KOPT-K1 (cell line): Measurements from ENCODE around the gene B3GALNT2.

ENCODE experiments used
- H3K27ac ChIP-seq: fragments of 200-600 bp; sonication (generic); 2 replicates; pipeline ENCODE4 v1.5.1; 2016; ENCODE audit warnings: antibody characterized with exemption, mild to moderate bottlenecking, low read depth, low read length; ENCODE audit not compliant: poor library complexity, severe bottlenecking
- H3K36me3 ChIP-seq: fragments of 200-600 bp; sonication (generic); 2 replicates; pipeline ENCODE4 v1.5.1; 2017; ENCODE audit warnings: antibody characterized with exemption, mild to moderate bottlenecking, low read length, moderate library complexity; ENCODE audit not compliant: insufficient read depth
- H3K9me3 ChIP-seq: fragments of 200-600 bp; sonication (generic); 2 replicates; pipeline ENCODE4 v1.5.1; 2017; ENCODE audit warnings: antibody characterized with exemption, low read length, mild to moderate bottlenecking; ENCODE audit not compliant: insufficient read depth, poor library complexity, severe bottlenecking

Gene B3GALNT2

DNA sequence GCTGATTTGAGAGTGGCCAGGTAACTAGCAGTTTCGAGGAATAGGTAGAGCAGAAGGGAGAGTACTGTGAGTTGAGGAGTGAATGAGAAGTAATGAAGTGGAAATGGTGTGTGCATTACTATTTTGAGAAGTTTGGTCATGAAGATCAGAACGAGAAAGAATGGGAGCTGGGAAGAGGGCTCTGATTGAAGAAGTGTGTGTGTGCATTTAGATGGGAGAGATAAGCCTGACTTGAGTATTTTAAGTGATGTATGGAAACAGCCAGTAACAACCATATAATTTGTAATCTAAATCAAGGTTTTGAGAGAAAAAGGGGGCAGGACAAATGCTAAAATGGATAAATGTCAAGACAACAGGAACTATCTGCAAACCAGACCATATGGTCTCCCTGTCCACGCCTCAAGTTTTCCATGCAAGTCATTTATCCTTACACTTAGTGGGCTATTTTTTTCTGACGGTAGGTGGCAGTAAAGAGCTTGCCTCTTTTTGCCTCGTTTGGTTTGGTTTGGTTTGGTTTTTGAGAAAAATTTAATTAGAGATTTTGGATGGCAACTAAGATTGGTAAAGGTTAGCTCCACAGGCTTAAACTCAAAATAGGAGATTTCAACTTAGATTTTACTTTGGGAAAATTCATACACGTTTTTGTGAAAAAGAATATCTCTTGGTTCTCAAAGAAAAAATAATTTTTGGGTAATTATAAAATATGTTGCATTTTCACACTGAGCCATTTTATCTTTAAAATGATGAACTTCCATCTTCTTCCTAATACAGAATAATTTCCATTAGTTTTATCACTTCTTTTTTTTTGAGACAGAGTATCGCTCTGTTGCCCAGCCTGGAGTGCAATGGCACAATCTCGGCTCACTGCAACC is 9.5 kb upstream of the B3GALNT2 start:
- Histone ChIP-seq H3K9me3 (no peaks in the 10 kb centered on the region), H3K27ac (no peak overlapping the region), H3K36me3 (no peaks in the 10 kb centered on the region)

DNA sequence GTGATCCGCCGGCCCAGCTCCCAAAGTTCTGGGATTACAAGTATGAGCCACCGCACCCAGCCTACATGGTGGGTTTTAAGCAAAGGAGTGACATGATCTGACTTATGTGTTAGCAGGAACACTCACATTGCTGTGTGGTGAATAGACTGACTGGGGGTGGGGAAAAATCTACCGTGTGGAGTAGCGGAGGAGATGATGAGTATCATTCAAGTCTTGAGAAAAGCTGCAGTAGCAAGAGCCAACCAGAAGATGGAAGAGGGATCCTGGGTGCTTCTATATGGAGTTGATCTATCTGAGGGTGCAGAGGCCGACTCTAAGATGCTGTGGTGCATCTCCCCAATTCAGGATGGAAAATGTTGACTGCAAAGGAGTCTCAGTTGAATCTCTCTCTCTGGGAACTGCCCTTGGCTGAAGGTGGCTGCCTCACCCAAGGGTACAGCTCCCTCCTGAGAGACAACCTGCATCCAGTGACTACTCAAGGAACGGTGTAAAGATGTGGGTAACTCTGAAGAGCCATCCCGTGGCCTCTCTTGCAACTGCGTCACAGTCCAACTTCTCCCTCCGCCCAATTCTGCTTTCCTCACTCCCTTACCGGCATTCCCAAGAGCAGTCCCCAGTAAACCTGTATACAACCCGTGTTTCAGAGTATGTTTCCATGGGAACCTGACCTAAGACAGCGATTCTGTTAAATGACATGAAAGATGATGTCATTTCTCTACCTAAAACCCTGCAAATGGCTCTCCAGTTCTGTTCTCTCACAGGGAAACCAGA is 7.4 kb upstream of the B3GALNT2 start:
- H3K36me3 ChIP-seq = no peaks in the 10 kb centered on the region
- H3K9me3 ChIP-seq = no peaks in the 10 kb centered on the region
- no peak overlapping the region for H3K27ac ChIP-seq

DNA sequence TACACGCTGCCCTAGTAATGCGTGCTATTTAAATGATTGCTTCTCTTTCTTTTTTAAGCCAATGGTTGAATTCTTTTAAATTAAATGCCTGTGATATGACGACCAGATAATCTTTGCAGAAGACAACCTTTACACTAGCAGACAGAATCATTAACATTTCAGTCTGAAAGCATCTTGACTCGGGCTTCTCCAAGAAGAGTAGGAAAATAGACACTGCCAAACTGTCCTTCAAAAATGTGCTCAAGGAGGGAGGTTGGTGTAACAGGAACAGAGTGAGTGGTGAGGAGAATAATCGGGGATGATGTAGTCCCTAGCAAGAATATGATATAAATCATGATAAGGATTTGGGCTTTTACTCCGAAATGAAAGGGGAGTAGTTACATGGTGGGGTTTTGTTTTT is 6.6 kb upstream of the B3GALNT2 start:
- Histone ChIP-seq H3K36me3 (no peaks in the 10 kb centered on the region), H3K27ac (no peak overlapping the region), H3K9me3 (no peaks in the 10 kb centered on the region)

DNA sequence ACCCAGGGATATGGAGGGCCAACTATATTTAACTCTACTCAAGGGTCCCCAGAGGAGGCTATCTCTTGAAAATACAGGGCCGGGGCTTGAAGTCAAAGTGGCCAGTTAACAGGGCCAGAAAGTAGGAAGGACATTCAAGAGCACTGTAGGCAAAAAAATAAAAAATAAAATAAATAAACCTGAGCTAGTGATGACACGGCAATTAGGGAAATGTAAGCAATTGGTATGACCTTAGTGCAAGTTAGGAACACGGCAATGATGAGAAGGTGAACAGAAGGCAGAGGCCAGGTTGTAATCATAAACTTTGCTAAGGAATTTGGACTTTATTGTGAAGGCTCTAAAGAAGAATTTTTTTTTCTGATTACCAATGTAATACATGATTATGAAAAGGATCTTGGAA is 3.4 kb upstream of the B3GALNT2 start:
- no peak overlapping the region for H3K27ac ChIP-seq
- no peaks in the 10 kb centered on the region for H3K9me3 ChIP-seq
- no peaks in the 10 kb centered on the region for H3K36me3 ChIP-seq

DNA sequence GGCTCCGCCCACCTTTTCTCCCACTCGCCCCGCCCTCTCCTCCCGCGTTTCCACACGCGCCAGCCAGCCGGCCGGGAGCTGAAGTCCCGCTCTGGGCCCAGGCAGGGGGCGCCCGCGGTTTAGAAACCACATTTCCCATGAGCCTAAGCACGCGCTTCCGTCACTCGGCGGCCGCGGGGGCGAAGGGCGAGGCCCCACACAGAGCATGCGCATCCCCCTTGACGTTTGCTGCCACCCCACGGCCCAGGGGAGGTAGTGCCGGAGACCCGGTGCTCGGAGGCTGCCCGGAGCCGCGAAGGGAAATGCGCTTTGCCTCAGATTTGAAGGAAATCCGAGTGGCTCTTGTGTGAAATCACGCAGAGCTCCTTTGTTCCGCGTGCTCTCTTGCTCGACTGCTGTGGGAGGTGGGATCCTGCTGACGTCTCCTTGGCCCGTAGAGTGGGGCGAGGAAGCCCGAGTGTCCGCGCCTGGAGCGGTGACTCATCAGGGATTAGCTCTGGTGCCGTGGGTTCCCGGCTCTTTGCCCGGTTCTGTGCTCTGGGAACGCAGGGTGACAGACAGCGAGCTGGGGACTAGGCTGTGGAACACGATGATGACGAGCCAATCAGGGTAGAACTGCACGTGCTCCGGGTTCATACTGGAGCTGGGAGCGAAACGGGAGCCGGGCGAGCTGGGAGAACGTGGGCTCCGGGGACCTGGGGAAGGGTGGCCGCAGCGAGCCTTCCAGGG is 406 bp upstream of the B3GALNT2 start:
- peak overlapping the region; percentile 86 for H3K27ac ChIP-seq

DNA sequence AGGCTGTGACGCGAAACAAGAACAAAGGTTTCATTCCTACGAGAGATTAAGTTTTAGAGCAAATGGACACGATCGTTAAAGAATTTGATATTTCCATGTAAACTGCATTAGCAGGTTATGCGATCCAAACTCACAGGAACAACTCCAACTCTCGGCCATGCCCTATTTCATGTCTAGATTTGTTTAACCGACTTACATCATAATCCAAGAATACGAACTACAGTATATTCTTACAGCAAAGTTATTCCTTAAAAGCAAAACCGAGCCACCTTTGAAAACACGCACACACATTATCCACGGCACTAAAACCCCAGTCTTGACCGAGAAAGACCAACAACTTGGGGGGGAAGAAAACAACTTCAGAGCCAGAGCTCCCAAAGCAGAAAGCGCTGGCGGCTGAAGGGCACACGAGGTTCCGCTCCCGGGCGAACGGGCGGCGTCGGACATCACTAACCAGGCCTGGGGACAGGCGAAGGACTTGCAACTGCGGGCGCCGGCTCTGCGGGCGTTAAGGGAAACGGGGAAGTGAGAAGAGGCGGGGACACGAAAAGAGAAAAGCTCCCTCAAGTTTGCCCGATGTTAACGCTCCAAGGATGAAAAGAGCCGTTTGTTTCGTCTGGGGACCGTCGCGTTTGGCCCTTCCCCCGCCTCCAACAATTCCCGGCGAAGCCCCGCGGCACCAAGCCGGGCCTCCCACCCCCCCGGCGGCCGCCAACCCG is 690 bp downstream of the B3GALNT2 start:
- H3K9me3 ChIP-seq = no peaks in the 10 kb centered on the region
- no peaks in the 10 kb centered on the region for H3K36me3 ChIP-seq
- peak overlapping the region; percentile 86 for H3K27ac ChIP-seq

More for the DNA sequence above, 406 bp upstream of the B3GALNT2 start:
- H3K36me3 ChIP-seq = no peaks in the 10 kb centered on the region
- H3K9me3 ChIP-seq = no peaks in the 10 kb centered on the region

DNA sequence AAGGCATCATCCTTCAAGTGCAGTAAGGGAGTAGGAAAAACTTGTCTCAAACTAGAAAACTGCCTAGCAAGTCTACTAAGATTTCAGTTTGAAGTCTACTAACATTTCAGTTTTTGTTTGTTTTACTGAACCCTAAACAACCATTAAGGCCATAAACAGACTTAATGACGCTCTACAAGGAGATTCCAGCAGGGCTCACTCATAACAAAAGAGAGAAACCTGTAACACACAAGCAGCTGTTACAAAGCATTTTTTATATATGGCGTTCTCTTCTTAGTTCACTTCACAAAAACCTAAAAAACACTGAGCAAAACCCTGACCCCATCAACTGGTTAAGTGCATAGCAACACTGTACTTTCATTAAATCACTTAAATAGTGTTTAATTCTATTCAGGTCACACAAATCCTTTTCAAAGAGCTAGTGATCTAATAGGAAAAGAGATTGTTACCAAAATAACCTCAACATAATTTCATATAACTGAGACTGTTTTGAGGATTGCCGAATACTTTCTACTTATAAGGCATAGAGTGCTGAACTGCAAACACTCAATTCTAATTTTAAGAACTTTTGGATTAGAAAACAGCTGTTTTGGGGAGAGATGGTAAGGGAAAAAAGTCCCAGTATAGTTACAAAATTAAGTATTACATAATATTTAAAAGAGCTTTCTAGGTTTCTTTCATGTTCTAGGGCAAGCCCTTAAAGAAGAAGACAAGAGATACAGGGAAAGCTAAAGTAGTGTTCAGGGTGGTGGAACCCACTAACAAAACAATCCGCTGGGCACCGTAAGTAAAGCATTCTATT is 1.4 kb downstream of the B3GALNT2 start:
- Histone ChIP-seq H3K9me3 (no peaks in the 10 kb centered on the region), H3K36me3 (no peaks in the 10 kb centered on the region), H3K27ac (peak overlapping the region; percentile 86)

DNA sequence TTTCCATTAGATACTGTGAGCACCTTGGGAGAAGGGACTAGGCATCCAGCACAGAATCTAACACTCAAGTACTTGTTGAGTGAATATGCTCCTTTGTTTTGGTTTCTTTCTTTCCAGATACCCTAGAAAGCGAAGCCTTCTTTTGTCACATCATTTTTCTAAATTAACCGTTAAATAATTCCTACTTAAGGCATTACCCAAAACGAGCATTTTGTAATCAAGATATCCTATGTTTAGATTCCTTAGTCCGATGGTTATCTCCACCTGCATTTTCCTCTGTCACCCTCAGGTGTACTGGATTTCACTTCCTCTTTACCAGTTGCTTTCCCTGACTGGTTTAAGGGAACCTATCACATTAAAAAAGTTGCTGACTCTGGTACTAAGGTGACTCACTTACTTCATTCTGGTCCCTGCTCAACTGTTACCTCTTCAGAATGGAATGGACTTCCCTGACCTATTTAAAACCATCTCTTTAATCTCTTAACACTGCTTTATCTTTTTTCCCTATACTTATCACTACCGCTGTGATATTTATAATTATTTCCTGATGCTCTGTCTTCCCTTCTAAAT is 3.2 kb downstream of the B3GALNT2 start:
- Histone ChIP-seq H3K9me3 (no peaks in the 10 kb centered on the region), H3K27ac (no peak overlapping the region), H3K36me3 (no peaks in the 10 kb centered on the region)

DNA sequence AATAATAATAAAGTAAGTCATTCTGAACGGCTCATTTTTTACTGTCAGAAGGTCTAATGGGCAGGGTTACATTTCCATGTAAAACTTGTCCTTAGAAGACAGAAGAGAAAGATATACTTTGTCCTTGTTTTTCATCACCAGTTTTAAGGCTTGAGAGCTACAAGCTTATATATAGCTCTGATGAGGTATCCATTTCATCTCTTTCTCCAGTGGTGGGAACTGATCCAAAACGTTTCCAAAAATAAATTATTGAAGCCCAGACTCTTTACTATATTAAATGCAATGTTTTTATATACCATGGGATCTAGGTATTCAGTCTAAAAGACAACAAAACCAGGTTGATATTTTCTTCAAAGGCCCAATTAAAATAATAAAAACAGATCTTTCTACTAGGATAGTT is 8.7 kb downstream of the B3GALNT2 start:
- H3K27ac ChIP-seq = no peak overlapping the region
- H3K36me3 ChIP-seq = peaks cover 33% of the 10 kb centered on the region
- no peaks in the 10 kb centered on the region for H3K9me3 ChIP-seq

DNA sequence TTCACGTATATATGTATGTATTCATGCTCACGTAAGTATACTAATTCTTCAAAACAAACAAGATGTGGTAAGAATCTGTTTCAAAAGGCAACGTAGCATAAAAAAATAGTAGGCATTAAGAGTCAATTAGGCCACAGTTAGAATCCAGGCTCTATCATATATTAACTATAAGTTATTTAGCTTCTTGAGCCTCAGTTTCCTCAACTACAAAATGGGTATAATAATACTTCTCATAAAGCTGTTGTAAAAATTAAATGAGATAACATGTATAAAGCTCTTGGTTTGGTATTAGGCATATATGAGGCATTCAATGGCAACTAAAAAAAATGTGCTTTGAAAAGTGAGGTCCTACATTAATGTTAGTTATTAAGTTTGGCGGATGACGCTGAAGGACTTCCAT is 9.2 kb downstream of the B3GALNT2 start:
- no peak overlapping the region for H3K27ac ChIP-seq
- no peaks in the 10 kb centered on the region for H3K9me3 ChIP-seq
- H3K36me3 ChIP-seq = peaks cover 33% of the 10 kb centered on the region

DNA sequence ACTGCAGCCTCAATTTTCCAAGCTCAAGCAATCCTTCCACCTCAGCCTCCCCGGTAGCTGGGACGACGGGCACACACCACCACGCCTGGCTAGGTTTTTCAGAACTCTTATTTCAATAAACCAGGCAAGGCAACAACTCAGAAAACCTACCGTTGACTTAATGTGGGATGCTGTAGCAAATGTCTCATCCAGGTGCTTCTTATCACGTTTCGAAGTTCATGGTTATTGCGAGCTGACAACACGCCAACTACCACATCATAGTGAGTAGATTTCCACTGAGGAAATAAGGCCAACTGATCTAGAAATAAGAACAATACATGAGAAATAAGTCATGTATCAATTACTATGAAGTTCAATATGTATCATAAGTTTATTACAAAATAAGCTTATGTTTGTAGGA is 9.7 kb downstream of the B3GALNT2 start:
- Histone ChIP-seq H3K9me3 (no peaks in the 10 kb centered on the region), H3K27ac (peak overlapping the region; percentile 12), H3K36me3 (peaks cover 37% of the 10 kb centered on the region)

DNA sequence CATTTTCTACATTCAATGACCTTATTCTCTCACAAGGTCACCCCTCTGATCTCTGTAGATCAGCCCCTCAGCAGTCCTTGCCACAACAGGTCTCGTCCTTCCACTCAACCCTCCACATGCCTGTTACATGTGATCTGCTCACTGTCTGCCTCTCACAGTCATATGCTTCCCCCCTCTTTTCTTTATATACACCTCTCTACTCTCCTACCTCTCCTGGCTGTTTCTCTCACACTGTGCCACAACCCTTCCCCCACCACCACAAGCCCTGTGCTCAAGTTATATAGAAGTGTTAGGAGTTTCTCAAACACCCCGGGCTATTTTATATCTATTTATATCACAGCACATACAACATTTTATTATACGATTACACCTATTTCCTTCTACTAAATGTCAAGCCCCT is 12.6 kb downstream of the B3GALNT2 start:
- H3K36me3 ChIP-seq = peaks cover 56% of the 10 kb centered on the region
- H3K9me3 ChIP-seq = no peaks in the 10 kb centered on the region
- no peak overlapping the region for H3K27ac ChIP-seq

DNA sequence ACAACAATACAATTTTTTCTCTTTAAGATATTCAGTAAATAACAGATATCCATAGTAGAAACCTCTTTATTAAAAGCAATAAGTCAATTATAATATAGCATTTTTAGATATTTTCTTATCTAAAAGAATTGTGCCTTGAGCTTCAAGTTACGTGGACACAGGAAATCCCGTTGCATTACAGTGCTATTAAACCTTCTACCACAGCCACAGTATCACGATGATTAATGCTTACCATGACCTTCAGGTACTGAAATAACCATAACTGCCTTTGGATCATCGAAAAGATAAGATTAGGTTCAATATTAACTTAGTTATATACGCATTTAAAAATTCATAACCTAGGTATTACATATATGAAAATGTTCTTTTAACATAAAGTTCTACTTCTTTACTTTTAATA is 17.9 kb downstream of the B3GALNT2 start:
- Histone ChIP-seq H3K27ac (no peak overlapping the region), H3K36me3 (peaks cover 57% of the 10 kb centered on the region), H3K9me3 (peaks cover 4% of the 10 kb centered on the region)

DNA sequence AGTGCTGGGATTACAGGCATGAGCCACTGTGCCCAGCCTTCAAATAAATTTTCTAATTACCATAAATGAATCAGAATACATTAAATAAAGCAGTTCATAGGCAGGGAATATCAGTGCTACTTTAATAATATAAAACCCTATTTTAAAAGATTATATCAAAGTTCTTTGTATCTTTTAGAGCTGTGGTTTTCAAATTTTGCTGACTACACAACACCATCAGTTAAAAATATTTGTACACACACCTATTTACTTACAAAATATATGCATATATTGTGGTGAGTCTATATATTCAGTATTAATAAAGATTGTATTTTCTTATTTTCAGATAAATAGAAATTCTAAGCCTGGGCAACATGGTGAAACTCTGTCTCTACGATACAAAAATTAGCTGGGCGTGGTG is 18.7 kb downstream of the B3GALNT2 start:
- Histone ChIP-seq H3K36me3 (peaks cover 58% of the 10 kb centered on the region), H3K27ac (no peak overlapping the region), H3K9me3 (peaks cover 4% of the 10 kb centered on the region)
